Hematopoietic multipotent progenitor cell treated with erythropoietin and hydrocortisone succinate and interleukin-3 and kit ligand, for 8 days (in vitro differentiated cells): ENCODE measurements around the gene EN2.
"Not testable (repeated sequence)": the region's sequence is repeated elsewhere in the genome, so short reads cannot be mapped to it uniquely, and the experiment has no call there.

Source experiments
- DNase-seq: peaks from one replicate; pipeline ENCODE4 v3.0.0-alpha.2; 2015

EN2 gene

DNA sequence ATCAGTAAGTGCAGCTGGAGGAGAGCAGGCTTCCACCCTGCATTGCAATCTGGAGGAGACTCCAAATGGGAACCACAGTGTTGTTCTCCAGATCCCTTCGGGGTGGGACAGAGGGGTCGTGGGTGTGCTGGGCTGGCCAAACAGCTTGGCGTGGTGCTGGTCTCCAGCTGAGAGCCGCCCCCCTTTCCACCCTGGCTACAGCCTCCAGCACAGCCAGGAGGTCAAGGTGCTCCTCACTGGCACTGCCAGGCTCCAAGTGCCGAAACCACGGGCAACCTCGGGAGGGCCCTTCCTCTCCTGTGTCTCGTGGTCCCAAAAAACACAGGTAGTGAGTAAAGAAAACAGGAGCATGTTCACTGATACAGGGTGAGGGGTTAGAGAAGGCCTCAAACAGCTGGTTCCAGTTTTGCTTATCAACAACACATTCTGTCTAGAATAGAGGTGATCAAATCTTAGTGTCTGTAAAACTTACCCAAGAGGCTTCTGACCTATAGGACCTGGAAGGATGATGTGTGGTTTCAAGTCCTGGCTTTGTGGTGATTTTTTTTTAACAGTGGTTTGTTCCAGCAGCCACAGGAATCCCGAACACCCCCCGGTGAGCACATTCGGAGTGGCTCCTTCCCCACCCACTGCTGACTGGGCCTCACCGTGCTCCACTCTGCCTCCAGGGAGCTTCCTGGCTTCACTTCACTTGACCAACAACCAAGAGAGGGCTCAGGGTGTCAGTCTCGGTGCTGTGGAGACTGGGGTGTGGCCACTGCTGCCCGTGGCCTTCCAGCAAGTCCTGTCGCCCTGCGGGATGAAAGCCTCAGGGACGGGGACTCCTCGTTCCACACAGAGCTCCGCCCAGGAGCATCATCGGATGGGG, 31.2 kb upstream of the EN2 start:
- no peak for DNase-seq

GRCh38 chr7:155427411-155428038, 30.4 kb upstream of the EN2 start:
- no peak for DNase-seq

DNA sequence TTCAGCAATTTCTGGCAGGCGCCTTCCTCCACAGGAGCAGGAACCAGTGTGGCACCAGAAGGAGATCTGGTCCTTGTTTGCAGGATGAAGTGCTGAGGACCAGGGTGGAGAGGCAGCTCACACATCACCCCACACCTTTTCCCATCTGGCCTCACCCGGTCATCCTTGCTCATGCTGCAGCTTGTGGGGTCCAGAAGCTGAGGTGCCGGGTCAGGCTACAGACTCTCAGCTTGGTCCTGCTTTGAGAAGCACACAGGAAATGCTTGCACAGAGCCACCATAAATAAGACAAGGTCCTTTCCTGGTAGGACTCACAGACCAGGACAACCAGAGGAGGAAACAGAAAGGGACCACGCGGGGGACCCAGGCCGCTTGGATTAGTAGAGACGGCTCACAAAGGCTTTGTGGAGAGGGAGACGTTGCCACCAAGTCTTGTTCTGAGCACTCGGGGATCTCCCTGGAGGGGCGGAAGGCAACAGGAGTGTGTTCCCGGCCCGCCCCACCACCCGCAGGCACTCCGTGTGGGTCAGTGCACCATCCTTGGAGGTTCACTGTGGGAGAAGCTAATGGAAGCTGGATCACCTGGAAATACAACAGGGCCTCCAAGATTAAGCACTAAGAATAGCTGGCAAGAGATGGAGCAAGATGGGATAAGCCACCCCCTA, 29.6 kb upstream of the EN2 start:
- no peak for DNase-seq

DNA sequence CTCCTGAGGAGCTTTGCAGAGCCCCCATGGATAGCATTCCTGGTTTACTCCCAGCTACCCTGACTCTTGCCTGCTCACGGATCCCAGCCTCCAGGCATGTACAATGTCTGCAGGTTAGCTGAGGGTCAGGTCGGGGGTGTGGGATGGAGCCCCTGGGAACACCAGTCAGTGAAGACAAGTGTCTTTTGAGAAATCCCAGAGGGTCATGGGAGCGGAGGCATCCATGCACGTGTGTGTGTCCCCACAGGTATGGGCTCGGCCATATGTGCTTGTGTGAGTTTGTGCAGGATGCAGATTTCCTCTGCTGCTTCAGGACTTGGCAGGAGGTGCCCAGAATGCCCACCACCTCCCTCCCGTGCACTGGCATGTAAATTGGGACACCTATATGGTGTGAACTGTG, 28.3 kb upstream of the EN2 start:
- no peak for DNase-seq

GRCh38 chr7:155430606-155431005, 27.3 kb upstream of the EN2 start:
- no peak for DNase-seq

DNA sequence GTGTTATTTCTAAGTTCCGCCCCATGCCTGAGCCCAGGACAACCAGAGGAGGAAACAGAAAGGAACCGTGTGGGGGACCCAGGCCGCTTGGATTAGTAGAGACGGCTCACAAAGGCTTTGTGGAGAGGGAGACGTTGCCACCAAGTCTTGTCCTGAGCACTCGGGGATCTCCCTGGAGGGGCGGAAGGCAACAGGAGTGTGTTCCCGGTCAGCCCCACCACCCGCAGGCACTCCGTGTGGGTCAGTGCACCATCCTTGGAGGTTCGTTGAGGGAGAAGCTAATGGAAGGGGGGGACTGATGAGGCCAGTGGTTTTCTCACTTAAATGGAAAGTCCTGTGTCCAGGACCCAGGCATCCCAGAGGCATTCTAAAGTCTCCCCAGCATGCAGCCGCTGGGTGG, 26.7 kb upstream of the EN2 start:
- no peak for DNase-seq

DNA sequence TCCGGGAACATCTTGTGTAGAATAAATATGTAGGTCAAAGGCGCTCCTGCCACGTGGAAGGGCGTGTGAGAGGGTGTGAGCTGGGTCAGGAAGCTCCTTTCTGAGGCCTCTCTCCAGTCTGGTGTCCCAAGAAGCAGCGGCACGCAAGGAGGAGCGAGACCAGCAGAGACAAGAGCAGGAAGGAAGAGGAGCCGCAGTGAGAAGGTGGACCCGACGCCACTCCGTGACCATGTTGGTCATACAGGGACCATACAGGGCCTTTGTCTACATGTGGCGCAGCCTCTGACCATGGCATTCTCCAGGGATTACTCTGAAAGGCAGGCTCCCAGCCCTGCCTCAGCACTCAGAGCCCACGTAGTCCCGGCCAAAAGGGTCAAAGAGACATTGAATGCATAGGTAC, 26.2 kb upstream of the EN2 start:
- no peak for DNase-seq

DNA sequence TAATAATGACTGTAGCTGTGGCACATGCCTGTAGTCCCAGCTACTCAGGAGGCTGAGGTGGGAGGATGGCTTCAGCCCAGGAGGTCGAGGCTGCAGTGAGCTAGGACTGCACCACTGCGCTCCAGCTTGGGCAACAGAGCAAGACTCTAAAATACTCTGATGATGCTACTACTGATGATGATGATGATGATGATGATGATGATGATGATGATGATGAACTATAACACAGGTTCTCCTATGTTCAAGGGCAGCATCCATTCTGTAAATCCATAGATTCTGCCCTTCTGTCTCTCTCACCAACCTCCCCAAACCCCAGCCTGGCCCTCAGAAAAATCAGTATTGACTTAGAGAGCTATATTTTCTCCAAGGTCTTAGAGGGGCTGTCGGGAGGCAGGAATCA, 22.8 kb upstream of the EN2 start:
- no peak for DNase-seq

DNA sequence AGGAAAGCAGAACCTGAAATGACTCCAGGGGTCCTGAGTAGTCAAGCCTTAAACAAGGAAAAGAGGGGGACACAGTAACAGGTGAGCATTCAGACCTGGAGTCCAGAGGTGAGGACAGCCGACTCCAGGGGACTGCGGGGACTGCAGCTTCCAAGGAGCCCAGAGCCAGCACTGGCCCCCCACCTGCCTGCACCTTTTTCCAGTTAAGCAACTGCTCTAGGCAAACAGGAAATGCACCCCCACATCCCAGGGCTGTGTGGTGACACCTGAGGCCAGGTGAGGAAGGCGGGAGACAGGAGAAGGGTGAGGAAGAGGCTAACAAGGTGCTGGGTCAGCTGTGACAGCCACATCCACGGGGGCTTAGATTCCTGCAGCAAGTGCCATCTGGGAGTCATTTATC, 20.1 kb upstream of the EN2 start:
- no peak for DNase-seq

- DNase-seq = no peak
Measured at GRCh38 chr7:155438777-155439176, 19.2 kb upstream of the EN2 start.

- no peak for DNase-seq
Measured at GRCh38 chr7:155439311-155440017, 18.5 kb upstream of the EN2 start.

DNA sequence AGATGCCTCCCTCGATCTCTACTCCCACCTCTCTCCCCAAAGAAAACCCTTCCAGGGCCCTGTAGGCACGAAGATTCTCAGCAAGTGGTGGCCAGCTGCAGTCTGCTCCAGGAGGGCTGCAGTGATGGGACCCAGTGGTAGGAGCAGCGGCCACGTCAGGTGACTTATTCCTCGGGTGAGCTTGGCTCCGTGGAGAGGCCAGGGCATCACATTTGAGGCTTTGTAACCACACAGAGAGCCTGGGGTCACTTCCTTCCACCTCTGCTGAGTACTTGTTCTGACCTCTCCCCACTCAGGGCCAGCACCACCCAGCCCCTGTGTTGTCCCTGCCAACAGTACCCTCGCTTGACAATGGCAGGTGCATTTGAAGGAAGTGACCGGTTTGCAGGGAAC, 17.9 kb upstream of the EN2 start:
- DNase-seq = no peak

DNA sequence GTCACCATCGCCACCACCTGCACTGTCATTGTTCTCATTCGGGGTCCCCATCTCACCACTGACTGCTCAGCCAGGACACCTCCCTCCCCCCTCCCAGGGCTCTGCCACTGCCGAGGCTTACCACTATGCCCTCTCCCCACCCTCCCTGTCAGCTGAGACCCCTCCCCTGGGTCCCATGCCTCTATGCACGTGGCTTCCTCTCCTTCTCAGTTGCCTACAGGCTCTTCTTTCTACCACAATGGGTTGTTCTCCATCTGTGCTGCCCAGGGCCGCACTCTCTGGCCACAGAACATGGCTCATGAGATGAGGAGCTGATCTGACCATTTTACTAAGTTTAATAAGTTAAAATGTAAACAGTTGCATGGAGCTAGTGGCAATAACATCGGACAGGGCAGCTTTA, 16.1 kb upstream of the EN2 start:
- no peak for DNase-seq

DNA sequence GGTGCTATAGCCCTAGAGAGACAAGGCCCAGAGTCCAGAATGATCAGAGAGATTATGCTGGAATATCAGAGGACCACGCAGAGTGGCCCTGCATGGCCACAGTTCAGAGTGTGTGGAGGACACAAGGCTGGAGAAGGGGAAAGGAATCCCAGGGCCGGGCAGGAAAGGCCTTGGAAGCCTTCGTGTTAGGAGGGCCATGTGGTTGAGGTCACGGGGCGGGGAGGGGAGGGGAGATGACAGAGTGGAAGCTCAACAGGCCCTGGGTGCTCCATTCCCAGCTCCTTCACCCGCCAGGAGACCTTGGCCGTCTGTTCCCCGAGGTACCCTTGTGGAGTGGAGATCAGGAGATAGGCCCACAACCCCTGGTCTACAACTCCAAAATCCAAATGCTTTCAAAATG, 13.2 kb upstream of the EN2 start:
- no peak for DNase-seq

DNA sequence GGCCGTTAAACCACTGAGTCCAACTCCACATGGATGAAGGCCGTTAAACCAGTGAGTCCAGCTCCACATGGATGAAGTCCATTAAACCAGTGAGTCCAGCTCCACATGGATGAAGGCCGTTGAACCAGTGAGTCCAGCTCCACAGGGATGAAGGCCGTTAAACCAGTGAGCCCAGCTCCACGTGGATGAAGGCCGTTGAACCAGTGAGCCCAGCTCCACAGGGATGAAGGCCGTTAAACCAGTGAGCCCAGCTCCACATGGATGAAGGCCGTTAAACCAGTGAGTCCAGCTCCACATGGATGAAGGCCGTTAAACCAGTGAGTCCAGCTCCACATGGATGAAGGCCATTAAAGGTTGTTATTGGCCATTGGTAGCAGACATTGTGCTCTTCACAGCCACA, 12.3 kb upstream of the EN2 start:
- not testable (repeated sequence) for DNase-seq

- DNase-seq = no peak
Measured at GRCh38 chr7:155447603-155448002, 10.3 kb upstream of the EN2 start.

GRCh38 chr7:155448632-155449007, 9.3 kb upstream of the EN2 start:
- no peak for DNase-seq

- no peak for DNase-seq
Measured at GRCh38 chr7:155449008-155449868, 8.7 kb upstream of the EN2 start.

DNA sequence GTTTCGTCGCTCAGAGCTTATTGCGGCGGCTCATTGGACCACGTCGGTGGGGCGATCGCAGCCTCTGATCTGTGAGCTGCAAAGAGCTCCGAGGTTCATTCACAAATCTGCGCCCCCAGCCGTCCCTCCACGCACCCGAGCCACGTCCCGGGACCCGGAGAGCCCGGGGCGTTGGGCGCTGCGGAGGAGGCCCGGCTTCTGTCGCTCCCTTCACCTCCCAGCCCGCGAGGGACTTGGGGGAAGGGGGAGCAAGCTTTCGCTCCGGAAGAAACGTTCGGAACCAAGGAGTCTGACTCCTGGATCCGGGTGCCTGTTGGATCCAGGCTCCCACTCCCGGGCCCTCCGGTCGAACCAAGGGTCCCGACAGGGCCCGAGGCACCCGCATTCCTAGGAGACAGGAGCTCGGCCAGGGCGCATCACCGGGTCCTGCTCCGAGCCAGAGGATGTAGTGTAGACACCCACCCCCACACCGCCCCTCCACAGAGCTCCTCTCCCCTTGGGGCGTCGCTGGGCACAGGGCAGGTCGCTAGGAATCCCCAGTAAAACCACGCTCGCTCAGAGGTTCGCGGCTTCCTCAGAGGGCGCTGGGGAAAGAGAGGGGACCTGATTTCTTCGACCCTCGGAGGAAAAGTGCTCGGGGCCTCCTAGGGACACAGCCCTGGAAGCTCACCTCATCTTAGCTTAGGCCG, 7.9 kb upstream of the EN2 start:
- no peak for DNase-seq

DNA sequence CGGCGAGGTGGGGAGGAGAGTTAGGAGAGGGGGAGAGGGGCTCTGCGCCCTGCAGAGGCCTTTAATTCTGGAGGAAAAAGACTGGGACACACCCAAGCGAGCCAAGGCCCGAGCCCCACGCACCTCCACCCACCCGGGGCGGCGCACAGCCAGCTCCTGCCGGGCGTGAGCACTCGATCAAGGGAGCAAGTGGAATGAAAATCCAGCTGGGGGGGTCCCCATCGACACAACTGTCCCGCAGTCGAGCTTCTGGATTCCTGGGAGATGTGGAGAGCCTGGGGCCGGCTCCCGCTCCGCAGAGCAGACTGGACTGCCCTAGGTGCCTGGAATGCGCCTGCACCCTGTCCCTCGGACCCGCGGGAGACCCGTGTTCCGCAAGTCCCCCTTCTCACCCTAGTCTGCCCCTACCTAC, 7.4 kb upstream of the EN2 start:
- no peak for DNase-seq

DNA sequence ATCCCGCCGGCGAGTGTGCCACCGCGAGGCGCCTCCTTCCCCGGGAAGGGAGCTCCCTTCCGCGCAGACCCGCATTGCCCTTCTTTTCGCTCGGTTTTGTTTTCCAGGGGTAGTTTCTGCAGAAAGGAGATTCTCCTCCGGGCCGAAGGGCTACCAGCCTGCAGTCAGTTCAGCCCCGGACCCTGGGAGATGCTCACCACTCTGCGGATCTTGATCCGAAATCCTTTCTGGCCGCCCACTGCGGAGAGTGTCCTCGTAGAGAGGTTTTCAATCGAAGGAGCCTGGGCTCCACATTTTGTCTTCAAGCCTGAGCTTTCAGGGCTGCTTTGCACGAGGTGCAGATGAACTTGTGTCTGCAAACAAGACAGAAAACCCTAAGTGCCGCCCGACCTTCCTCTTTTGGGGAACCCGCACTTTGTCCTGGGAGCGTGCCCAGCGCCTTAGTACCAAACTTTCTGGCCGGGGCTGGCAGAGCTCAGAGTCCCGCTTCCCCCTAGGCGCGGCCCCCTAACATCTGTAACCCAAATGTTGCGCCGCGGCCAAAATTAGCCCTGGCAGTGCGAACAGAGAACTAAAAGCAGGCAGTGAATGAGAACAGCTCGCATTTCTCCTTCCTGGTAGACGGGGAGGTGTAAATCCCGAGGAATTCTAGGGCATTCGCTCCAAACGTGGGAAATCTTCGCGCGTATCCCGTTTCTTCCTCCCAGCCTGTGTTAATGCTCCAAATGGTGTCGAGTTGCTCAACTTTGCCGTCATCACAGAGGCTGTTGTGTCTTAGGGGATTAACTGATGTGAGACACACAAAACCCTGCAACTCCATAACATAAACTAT, 6.7 kb upstream of the EN2 start:
- DNase-seq = no peak
